Uterus (tissue), 4 donors: ENCODE results near the gene SEPHS2. TPM values are rescaled to one million over a fixed set of nuclear protein-coding genes. Genes with fewer than 3 reads are reported as not detected.

Experiments used
- DNase-seq, 2 donors: peaks; one replicate each; pipeline ENCODE4 v3.0.0-alpha.2; 2019 to 2020
- H3K27ac ChIP-seq, 2 donors: fragments of 200-600 bp; sonication (generic); 1 replicate in 1 of 2; 2 replicates in 1 of 2; pipeline ENCODE4 v1.5.1; 2016 to 2018
- H3K27me3 ChIP-seq, 2 donors: fragments of 200-600 bp; sonication (generic); one replicate each; pipeline ENCODE4 v1.5.1; 2018 to 2019; ENCODE audit warnings: control low read depth in 1 of 2
- H3K36me3 ChIP-seq, 2 donors: fragments of 200-600 bp; sonication (generic); one replicate each; pipeline ENCODE4 v1.5.1; 2019; ENCODE audit warnings: control low read depth in 1 of 2
- H3K4me1 ChIP-seq, 2 donors: fragments of 200-600 bp; sonication (generic); one replicate each; pipeline ENCODE4 v1.5.1; 2018 to 2019; ENCODE audit warnings: control low read depth in 1 of 2
- H3K4me3 ChIP-seq, 2 donors: fragments of 200-600 bp; sonication (generic); 1 replicate in 1 of 2; 2 replicates in 1 of 2; pipeline ENCODE4 v1.5.1; 2018 to 2019; ENCODE audit warnings: mild to moderate bottlenecking in 1 of 2
- H3K9me3 ChIP-seq, 2 donors: fragments of 200-600 bp; sonication (generic); one replicate each; pipeline ENCODE4 v1.5.1; 2019; ENCODE audit warnings: control low read depth in 1 of 2
- CTCF ChIP-seq, 4 experiments: fragments of 200-600 bp in 2 of 4; fragments of 450-650 bp in 2 of 4; sonication (generic) in 2 of 4; IDR thresholded peaks; one replicate each; pipeline ENCODE4 v1.5.1; 2016 to 2019; ENCODE audit warnings: antibody characterized with exemption in 4 of 4, mild to moderate bottlenecking in 2 of 4, moderate library complexity in 1 of 4
- POLR2A ChIP-seq, 2 donors: fragments of 450-650 bp; IDR thresholded peaks; one replicate each; pipeline ENCODE4 v1.6.1; 2016; ENCODE audit warnings: antibody characterized with exemption in 2 of 2, mild to moderate bottlenecking in 1 of 2, moderate library complexity in 1 of 2
- intact Hi-C: fragments of 100-400 bp; cut with DNase I; formaldehyde crosslinking; loops from one replicate; pipeline ENCODE4 v1.15.1; 2023; ENCODE audit warnings: low total_unique reads
- total RNA-seq, 4 donors: library from RNA; depleted of rRNA in 3 of 4; stranded (reverse); fragments of >200 nt in 3 of 4; gene quantifications; one replicate each; pipeline versions ENCODE4 v1.1.0 to v1.2.4, GENCODE V29; 2014 to 2023
- donor health status: DM: yes; HTN: yes; CAD: no.

The SEPHS2 gene
- total RNA-seq, 4 donors from 2014 or later, result 13.6 to 30.9 (median 17.1) TPM

- no peak for DNase-seq
- H3K4me1 ChIP-seq, result peaks cover 1% of the 10 kb centered on the region in 2 donors
- no peaks in the 10 kb centered on the region for H3K9me3 ChIP-seq
- H3K36me3 ChIP-seq, result no peaks in the 10 kb centered on the region
- TF ChIP-seq POLR2A (IDR thresholded peaks at IDR 0.05) (no peak), CTCF (IDR thresholded peaks at IDR 0.05) (no peak)
- no peak overlapping the region for H3K4me3 ChIP-seq
- no peak overlapping the region for H3K27ac ChIP-seq
- no peaks in the 10 kb centered on the region for H3K27me3 ChIP-seq
- intact Hi-C loops, result no loop called here
Measured at GRCh38 chr16:30414159-30414558, 31.5 kb downstream of the SEPHS2 start.

GRCh38 chr16:30413112-30413806 lies 32.4 kb downstream of the SEPHS2 start:
- TF ChIP-seq CTCF (IDR thresholded peaks at IDR 0.05) (no peak), POLR2A (IDR thresholded peaks at IDR 0.05) (no peak)

GRCh38 chr16:30409125-30410060 lies 36.3 kb downstream of the SEPHS2 start:
- Histone ChIP-seq H3K9me3 (no peaks in the 10 kb centered on the region), H3K4me1 (peaks cover 9 to 13% of the 10 kb centered on the region in 2 donors), H3K36me3 (no peaks in the 10 kb centered on the region), H3K27ac (peak overlapping the region; percentile 20 to 32), H3K27me3 (no peaks in the 10 kb centered on the region), H3K4me3 (no peak overlapping the region)
- TF ChIP-seq POLR2A (IDR thresholded peaks at IDR 0.05), result no peak
- TF ChIP-seq CTCF (IDR thresholded peaks at IDR 0.05), result peak; percentile 90 to 95 (median 92)
- peak; percentile 90 to 91 for DNase-seq
- intact Hi-C loops, result no loop called here

More at GRCh38 chr16:30413112-30413806, 32.4 kb downstream of the SEPHS2 start:
- H3K27ac ChIP-seq, result no peak overlapping the region
- H3K36me3 ChIP-seq, result no peaks in the 10 kb centered on the region
- no peaks in the 10 kb centered on the region for H3K27me3 ChIP-seq
- H3K4me3 ChIP-seq, result no peak overlapping the region
- peaks cover 9 to 10% of the 10 kb centered on the region in 2 donors for H3K4me1 ChIP-seq
- no peak for DNase-seq
- intact Hi-C loops, result no loop called here
- no peaks in the 10 kb centered on the region for H3K9me3 ChIP-seq

- H3K4me3 ChIP-seq, result peak overlapping the region; percentile 71 to 75
- peak overlapping the region; percentile 78 to 92 for H3K27ac ChIP-seq
- no peaks in the 10 kb centered on the region for H3K27me3 ChIP-seq
- no peaks in the 10 kb centered on the region for H3K36me3 ChIP-seq
- H3K9me3 ChIP-seq, result no peaks in the 10 kb centered on the region
- no peak for TF ChIP-seq POLR2A (IDR thresholded peaks at IDR 0.05)
- DNase-seq, result no peak
- peaks cover 9 to 13% of the 10 kb centered on the region in 2 donors for H3K4me1 ChIP-seq
- intact Hi-C loops, result no loop called here
Measured at GRCh38 chr16:30407804-30408534, 37.7 kb downstream of the SEPHS2 start.

GRCh38 chr16:30407102-30407803 lies 38.4 kb downstream of the SEPHS2 start, which contains the start of gene ZNF771:
TSS of gene ZNF771 (plus strand) at chr16:30407606. CDS start at chr16:30408054, 448 bp downstream.
- Histone ChIP-seq H3K27ac (peak within 1 kb of the TSS; percentile 78 to 92), H3K36me3 (no peaks in the 10 kb centered on the region), H3K4me1 (peaks cover 9 to 13% of the 10 kb centered on the region in 2 donors), H3K4me3 (peak within 1 kb of the TSS; percentile 71 to 75), H3K27me3 (no peaks in the 10 kb centered on the region), H3K9me3 (no peaks in the 10 kb centered on the region)
- peak; percentile 94 to 95 for DNase-seq
- peak; percentile 50 to 78 for TF ChIP-seq POLR2A (IDR thresholded peaks at IDR 0.05)
- no peak for TF ChIP-seq CTCF (IDR thresholded peaks at IDR 0.05)
- intact Hi-C loops, result no loop called here
